ENCODE measurements around the gene SULT1A3.
"Not testable (repeated sequence)": the region's sequence is repeated elsewhere in the genome, so short reads cannot be mapped to it uniquely, and the experiment has no call there.

DNA sequence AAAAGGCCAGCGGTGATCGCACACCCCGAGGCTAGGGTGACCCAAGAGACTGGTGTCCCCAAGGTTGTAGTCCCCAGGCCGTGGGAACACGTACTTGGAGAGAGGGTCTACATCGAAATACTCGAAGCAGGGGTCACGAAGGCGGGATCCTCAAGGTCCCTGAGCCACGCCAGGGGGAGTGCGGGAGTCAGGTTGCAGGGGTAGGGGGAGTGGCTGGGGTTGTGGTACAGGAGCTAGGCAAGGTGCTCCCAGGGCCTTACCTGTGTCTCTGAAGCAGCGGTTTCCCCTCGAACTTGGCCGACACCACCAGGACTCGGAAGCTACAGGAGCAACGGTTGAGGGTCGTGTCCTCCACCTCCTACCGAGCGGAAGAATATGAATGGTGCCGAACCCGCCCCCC is 6.0 kb upstream of the SULT1A3 start:
- TF ChIP-seq, protein P1, sequence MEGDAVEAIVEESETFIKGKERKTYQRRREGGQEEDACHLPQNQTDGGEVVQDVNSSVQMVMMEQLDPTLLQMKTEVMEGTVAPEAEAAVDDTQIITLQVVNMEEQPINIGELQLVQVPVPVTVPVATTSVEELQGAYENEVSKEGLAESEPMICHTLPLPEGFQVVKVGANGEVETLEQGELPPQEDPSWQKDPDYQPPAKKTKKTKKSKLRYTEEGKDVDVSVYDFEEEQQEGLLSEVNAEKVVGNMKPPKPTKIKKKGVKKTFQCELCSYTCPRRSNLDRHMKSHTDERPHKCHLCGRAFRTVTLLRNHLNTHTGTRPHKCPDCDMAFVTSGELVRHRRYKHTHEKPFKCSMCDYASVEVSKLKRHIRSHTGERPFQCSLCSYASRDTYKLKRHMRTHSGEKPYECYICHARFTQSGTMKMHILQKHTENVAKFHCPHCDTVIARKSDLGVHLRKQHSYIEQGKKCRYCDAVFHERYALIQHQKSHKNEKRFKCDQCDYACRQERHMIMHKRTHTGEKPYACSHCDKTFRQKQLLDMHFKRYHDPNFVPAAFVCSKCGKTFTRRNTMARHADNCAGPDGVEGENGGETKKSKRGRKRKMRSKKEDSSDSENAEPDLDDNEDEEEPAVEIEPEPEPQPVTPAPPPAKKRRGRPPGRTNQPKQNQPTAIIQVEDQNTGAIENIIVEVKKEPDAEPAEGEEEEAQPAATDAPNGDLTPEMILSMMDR (IDR thresholded peaks at IDR 0.05): not testable (repeated sequence)
- TF ChIP-seq POLR2A (IDR thresholded peaks at IDR 0.05): not testable (repeated sequence)
